OCI-LY1 (cell line): ENCODE results near the gene PCDHGC3.

Experiments
- H2AFZ ChIP-seq: fragments of 200-600 bp; sonication (generic), shearing (Covaris generic); 2 replicates; pipeline ENCODE4 v1.6.0; 2014; ENCODE audit warnings: antibody characterized with exemption, mild to moderate bottlenecking, low read length
- H3F3A ChIP-seq: fragments of 200-600 bp; sonication (generic), shearing (Covaris generic); 2 replicates; pipeline ENCODE4 v1.6.0; 2014; ENCODE audit warnings: mild to moderate bottlenecking, antibody characterized with exemption, low read length, moderate library complexity; ENCODE audit not compliant: insufficient read depth
- H3K27ac ChIP-seq: fragments of 200-600 bp; sonication (generic); 2 replicates; pipeline ENCODE4 v1.5.1; 2014; ENCODE audit warnings: low read length, mixed run types, mild to moderate bottlenecking, low read depth; ENCODE audit not compliant: poor library complexity, severe bottlenecking
- H3K27me3 ChIP-seq: fragments of 200-600 bp; sonication (generic); 2 replicates; pipeline ENCODE4 v1.6.0; 2014; ENCODE audit warnings: antibody characterized with exemption, mild to moderate bottlenecking, low read length, moderate library complexity; ENCODE audit not compliant: insufficient read depth
- H3K36me3 ChIP-seq: fragments of 200-600 bp; sonication (generic); 2 replicates; pipeline ENCODE4 v1.6.1; 2014; ENCODE audit warnings: mild to moderate bottlenecking, antibody characterized with exemption, low read length, moderate library complexity, mixed read lengths; ENCODE audit not compliant: insufficient read depth
- H3K4me1 ChIP-seq: fragments of 200-600 bp; sonication (generic); 2 replicates; pipeline ENCODE4 v1.5.1; 2014; ENCODE audit warnings: mild to moderate bottlenecking, low read length, moderate library complexity; ENCODE audit not compliant: insufficient read depth, severe bottlenecking
- H3K4me2 ChIP-seq: fragments of 200-600 bp; sonication (generic), shearing (Covaris generic); 2 replicates; pipeline ENCODE4 v1.6.1; 2014; ENCODE audit warnings: low read length
- H3K4me3 ChIP-seq: fragments of 200-600 bp; sonication (generic); 2 replicates; pipeline ENCODE4 v1.5.1; 2014; ENCODE audit warnings: low read length, low read depth, mild to moderate bottlenecking, mixed read lengths; ENCODE audit not compliant: poor library complexity, severe bottlenecking
- H3K79me2 ChIP-seq: fragments of 200-600 bp; shearing (Covaris generic); 2 replicates; pipeline ENCODE4 v1.6.1; 2016; ENCODE audit warnings: mixed run types, low read length, mixed read lengths; ENCODE audit not compliant: insufficient read depth
- H3K9ac ChIP-seq: fragments of 200-600 bp; sonication (generic), shearing (Covaris generic); 2 replicates; pipeline ENCODE4 v1.6.1; 2014; ENCODE audit warnings: mild to moderate bottlenecking, low read length, mixed read lengths
- H3K9me2 ChIP-seq: fragments of 200-600 bp; sonication (generic), shearing (Covaris generic); 2 replicates; pipeline ENCODE4 v1.6.1; 2014; ENCODE audit warnings: low read depth, mild to moderate bottlenecking, low read length, mixed read lengths
- H3K9me3 ChIP-seq: fragments of 200-600 bp; shearing (Covaris generic); 2 replicates; pipeline ENCODE4 v1.6.1; 2014; ENCODE audit warnings: low read length, mixed read lengths
- H4K20me1 ChIP-seq: fragments of 200-600 bp; sonication (generic), shearing (Covaris generic); 2 replicates; pipeline ENCODE4 v1.6.0; 2016; ENCODE audit warnings: mild to moderate bottlenecking, low read length; ENCODE audit not compliant: insufficient read depth
- EZH2 ChIP-seq: fragments of 200-600 bp; sonication (generic), shearing (Covaris generic); IDR thresholded peaks from 2 replicates; pipeline ENCODE4 v1.8.0; 2017; ENCODE audit warnings: borderline replicate concordance, mixed run types, mild to moderate bottlenecking, antibody characterized with exemption, low read length, moderate library complexity, mixed read lengths
- TF ChIP-seq, protein P1 (sequence below): fragments of 200-600 bp; sonication (generic), shearing (Covaris generic); IDR thresholded peaks from 2 replicates; pipeline ENCODE4 v1.5.1; 2017; ENCODE audit warnings: mild to moderate bottlenecking, antibody characterized with exemption, low read length, moderate library complexity, mixed read lengths

PCDHGC3 gene

GRCh38 chr5:141479776-141480175 lies 4.0 kb downstream of the PCDHGC3 start:
- no peaks in the 10 kb centered on the region for H3K9me3 ChIP-seq
- no peak overlapping the region for H3K9ac ChIP-seq
- peaks cover 13% of the 10 kb centered on the region for H3K27me3 ChIP-seq
- no peak overlapping the region for H2AFZ ChIP-seq
- no peaks in the 10 kb centered on the region for H4K20me1 ChIP-seq
- H3K4me1 ChIP-seq: peaks cover 40% of the 10 kb centered on the region
- H3F3A ChIP-seq: no peaks in the 10 kb centered on the region
- H3K36me3 ChIP-seq: no peaks in the 10 kb centered on the region
- no peak overlapping the region for H3K4me3 ChIP-seq
- H3K4me2 ChIP-seq: no peak overlapping the region
- H3K27ac ChIP-seq: no peak overlapping the region
- H3K9me2 ChIP-seq: no peaks in the 10 kb centered on the region
- no peaks in the 10 kb centered on the region for H3K79me2 ChIP-seq
- TF ChIP-seq, protein P1, sequence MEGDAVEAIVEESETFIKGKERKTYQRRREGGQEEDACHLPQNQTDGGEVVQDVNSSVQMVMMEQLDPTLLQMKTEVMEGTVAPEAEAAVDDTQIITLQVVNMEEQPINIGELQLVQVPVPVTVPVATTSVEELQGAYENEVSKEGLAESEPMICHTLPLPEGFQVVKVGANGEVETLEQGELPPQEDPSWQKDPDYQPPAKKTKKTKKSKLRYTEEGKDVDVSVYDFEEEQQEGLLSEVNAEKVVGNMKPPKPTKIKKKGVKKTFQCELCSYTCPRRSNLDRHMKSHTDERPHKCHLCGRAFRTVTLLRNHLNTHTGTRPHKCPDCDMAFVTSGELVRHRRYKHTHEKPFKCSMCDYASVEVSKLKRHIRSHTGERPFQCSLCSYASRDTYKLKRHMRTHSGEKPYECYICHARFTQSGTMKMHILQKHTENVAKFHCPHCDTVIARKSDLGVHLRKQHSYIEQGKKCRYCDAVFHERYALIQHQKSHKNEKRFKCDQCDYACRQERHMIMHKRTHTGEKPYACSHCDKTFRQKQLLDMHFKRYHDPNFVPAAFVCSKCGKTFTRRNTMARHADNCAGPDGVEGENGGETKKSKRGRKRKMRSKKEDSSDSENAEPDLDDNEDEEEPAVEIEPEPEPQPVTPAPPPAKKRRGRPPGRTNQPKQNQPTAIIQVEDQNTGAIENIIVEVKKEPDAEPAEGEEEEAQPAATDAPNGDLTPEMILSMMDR: no peak
- no peak for TF ChIP-seq EZH2

- H3K4me2 ChIP-seq: peak overlapping the region; percentile 63; the same call in 1 of the 2 replicates
- peaks cover 4% of the 10 kb centered on the region; the same call in 1 of the 2 replicates for H3K27me3 ChIP-seq
- no peak overlapping the region for H2AFZ ChIP-seq
- no peaks in the 10 kb centered on the region for H3K36me3 ChIP-seq
- no peaks in the 10 kb centered on the region for H3K9me3 ChIP-seq
- H3F3A ChIP-seq: no peaks in the 10 kb centered on the region
- no peaks in the 10 kb centered on the region for H4K20me1 ChIP-seq
- H3K79me2 ChIP-seq: no peaks in the 10 kb centered on the region
- no peak overlapping the region for H3K9ac ChIP-seq
- no peak for TF ChIP-seq EZH2
- TF ChIP-seq, protein P1: no peak
- H3K27ac ChIP-seq: no peak overlapping the region
- H3K4me3 ChIP-seq: no peak overlapping the region
- H3K9me2 ChIP-seq: no peaks in the 10 kb centered on the region
- peaks cover 14% of the 10 kb centered on the region for H3K4me1 ChIP-seq
These were observed 8.1 kb downstream of the PCDHGC3 start for GRCh38 chr5:141483902-141484301.

- H2AFZ ChIP-seq: no peak overlapping the region
- H3K79me2 ChIP-seq: no peaks in the 10 kb centered on the region
- H3K4me1 ChIP-seq: peaks cover 14% of the 10 kb centered on the region
- H3K36me3 ChIP-seq: no peaks in the 10 kb centered on the region
- peak overlapping the region; percentile 63 for H3K4me2 ChIP-seq
- no peak overlapping the region for H3K27ac ChIP-seq
- H3F3A ChIP-seq: no peaks in the 10 kb centered on the region
- peak overlapping the region; percentile 51 for H3K4me3 ChIP-seq
- H4K20me1 ChIP-seq: no peaks in the 10 kb centered on the region
- no peak overlapping the region; the same call in 1 of the 2 replicates for H3K9ac ChIP-seq
- TF ChIP-seq EZH2: no peak
- TF ChIP-seq, protein P1: no peak
- no peaks in the 10 kb centered on the region for H3K9me3 ChIP-seq
- H3K9me2 ChIP-seq: no peaks in the 10 kb centered on the region
- peaks cover 4% of the 10 kb centered on the region; the same call in 1 of the 2 replicates for H3K27me3 ChIP-seq
These were observed 8.5 kb downstream of the PCDHGC3 start for GRCh38 chr5:141484310-141484640.
